H9 (cell line): ENCODE results near the gene MTFMT. TPM values are rescaled to one million over a fixed set of nuclear protein-coding genes. Genes with fewer than 3 reads are reported as not detected.

Source experiments
- DNase-seq: peaks from one replicate; pipeline ENCODE4 v3.0.0-alpha.2; 2017
- H2AFZ ChIP-seq: one replicate; pipeline ENCODE4 v1.6.1; 2013; ENCODE audit warnings: mild to moderate bottlenecking, low read length, control low read depth, moderate library complexity
- H2AK5ac ChIP-seq: 2 replicates; pipeline ENCODE4 v1.6.1; 2013; ENCODE audit warnings: low read length, control low read depth, mixed read lengths; ENCODE audit not compliant: insufficient read length
- H2BK120ac ChIP-seq: one replicate; pipeline ENCODE4 v1.6.1; 2013; ENCODE audit warnings: low read depth, mild to moderate bottlenecking, low read length, control low read depth, inconsistent platforms; ENCODE audit not compliant: poor library complexity, severe bottlenecking
- H2BK12ac ChIP-seq: 2 replicates; pipeline ENCODE4 v1.6.1; 2013; ENCODE audit warnings: low read length, control low read depth, mixed read lengths, low read depth; ENCODE audit not compliant: insufficient read length
- H2BK15ac ChIP-seq: 2 replicates; pipeline ENCODE4 v1.6.1; 2013; ENCODE audit warnings: low read depth, low read length, control low read depth
- H2BK20ac ChIP-seq: one replicate; pipeline ENCODE4 v1.6.1; 2013; ENCODE audit warnings: low read depth, mild to moderate bottlenecking, low read length, control low read depth, inconsistent platforms; ENCODE audit not compliant: poor library complexity, severe bottlenecking
- H2BK5ac ChIP-seq: 2 replicates; pipeline ENCODE4 v1.6.1; 2013; ENCODE audit warnings: low read length, control low read depth, mixed read lengths; ENCODE audit not compliant: insufficient read length
- H3K14ac ChIP-seq: 2 replicates; pipeline ENCODE4 v1.6.1; 2013; ENCODE audit warnings: low read length, control low read depth; ENCODE audit not compliant: insufficient read depth
- H3K18ac ChIP-seq: 2 replicates; pipeline ENCODE4 v1.6.1; 2013; ENCODE audit warnings: low read depth, mild to moderate bottlenecking, mixed read lengths, low read length, control low read depth; ENCODE audit not compliant: insufficient read length
- H3K23ac ChIP-seq: 2 replicates; pipeline ENCODE4 v1.6.1; 2013; ENCODE audit warnings: low read length, control low read depth, mixed read lengths, low read depth; ENCODE audit not compliant: insufficient read length
- H3K23me2 ChIP-seq: 2 replicates; pipeline ENCODE4 v1.6.1; 2013; ENCODE audit warnings: low read depth, mild to moderate bottlenecking, mixed read lengths, low read length, control low read depth; ENCODE audit not compliant: insufficient read length, poor library complexity, severe bottlenecking
- H3K27ac ChIP-seq: 2 replicates; pipeline ENCODE4 v1.5.1; 2013; ENCODE audit warnings: low read length, control low read depth, mixed read lengths, low read depth; ENCODE audit not compliant: insufficient read length
- H3K27me3 ChIP-seq: 2 replicates; pipeline ENCODE4 v1.6.1; 2013; ENCODE audit warnings: low read length, control low read depth, inconsistent platforms; ENCODE audit not compliant: insufficient read depth
- H3K4ac ChIP-seq: 2 replicates; pipeline ENCODE4 v1.6.1; 2013; ENCODE audit warnings: low read depth, mild to moderate bottlenecking, control low read depth, inconsistent platforms, low read length, moderate library complexity
- H3K4me1 ChIP-seq: 2 replicates; pipeline ENCODE4 v1.6.1; 2013; ENCODE audit warnings: low read length, control low read depth, inconsistent platforms; ENCODE audit not compliant: insufficient read depth
- H3K4me2 ChIP-seq: 2 replicates; pipeline ENCODE4 v1.6.1; 2013; ENCODE audit warnings: low read length, control low read depth, mixed read lengths; ENCODE audit not compliant: insufficient read length, insufficient read depth
- H3K56ac ChIP-seq: 2 replicates; pipeline ENCODE4 v1.6.1; 2013; ENCODE audit warnings: low read depth, mild to moderate bottlenecking, mixed read lengths, low read length, control low read depth; ENCODE audit not compliant: insufficient read length
- H3K79me1 ChIP-seq: 2 replicates; pipeline ENCODE4 v1.6.1; 2013; ENCODE audit warnings: low read depth, mild to moderate bottlenecking, moderate library complexity, low read length, control low read depth, inconsistent platforms; ENCODE audit not compliant: insufficient read depth, poor library complexity, severe bottlenecking
- H3K79me2 ChIP-seq: 2 replicates; pipeline ENCODE4 v1.6.1; 2013; ENCODE audit warnings: low read length, control low read depth, inconsistent platforms; ENCODE audit not compliant: insufficient read depth
- H3K9ac ChIP-seq: 2 replicates; pipeline ENCODE4 v1.6.1; 2013; ENCODE audit warnings: low read length, control low read depth, mixed read lengths; ENCODE audit not compliant: insufficient read length; ENCODE audit errors: extremely low read depth
- H3K9me3 ChIP-seq: one replicate; pipeline ENCODE4 v1.6.1; 2013; ENCODE audit warnings: low read depth, low read length, inconsistent platforms; ENCODE audit not compliant: control insufficient read depth
- H3T11ph ChIP-seq: one replicate; pipeline ENCODE4 v1.6.1; 2013; ENCODE audit warnings: mild to moderate bottlenecking, low read length, control low read depth, inconsistent platforms
- H4K20me1 ChIP-seq: one replicate; pipeline ENCODE4 v1.6.1; 2013; ENCODE audit not compliant: control insufficient read depth, insufficient read length, insufficient read depth
- H4K5ac ChIP-seq: 2 replicates; pipeline ENCODE4 v1.6.1; 2013; ENCODE audit warnings: low read depth, mild to moderate bottlenecking, mixed read lengths, low read length, control low read depth; ENCODE audit not compliant: insufficient read length
- H4K8ac ChIP-seq: replicated peaks from 2 replicates; pipeline ENCODE4 v1.6.1; 2013; ENCODE audit warnings: low read length, control low read depth, mixed read lengths, low read depth; ENCODE audit not compliant: insufficient read length
- H4K91ac ChIP-seq: 2 replicates; pipeline ENCODE4 v1.6.1; 2013; ENCODE audit warnings: low read depth, mild to moderate bottlenecking, moderate library complexity, mixed read lengths, low read length, control low read depth; ENCODE audit not compliant: insufficient read length
- H3K27ac Mint-ChIP-seq, 3 experiments: 2 replicates in 2 of 3; 3 replicates in 1 of 3; pipeline ENCODE4 v1.8.0; 2020 to 2021; ENCODE audit warnings: mixed read lengths in 3 of 3, mild to moderate bottlenecking in 1 of 3, moderate library complexity in 1 of 3
- H3K27me3 Mint-ChIP-seq: 2 replicates; pipeline ENCODE4 v1.8.0; 2021; ENCODE audit warnings: low read depth, mild to moderate bottlenecking, moderate library complexity, mixed read lengths
- H3K36me3 Mint-ChIP-seq, 3 experiments: 2 replicates in 2 of 3; 3 replicates in 1 of 3; pipeline ENCODE4 v1.8.0; 2020 to 2021; ENCODE audit warnings: low read depth in 3 of 3, mixed read lengths in 3 of 3; ENCODE audit not compliant: insufficient read depth in 1 of 3
- H3K4me1 Mint-ChIP-seq, 2 experiments: 2 replicates each; pipeline ENCODE4 v1.8.0; 2020; ENCODE audit warnings: mixed read lengths in 2 of 2
- H3K4me3 Mint-ChIP-seq, 2 experiments: 2 replicates in 1 of 2; 3 replicates in 1 of 2; pipeline ENCODE4 v1.8.0; 2020 to 2021; ENCODE audit warnings: mild to moderate bottlenecking in 2 of 2, mixed read lengths in 2 of 2, moderate library complexity in 1 of 2
- H3K9me3 Mint-ChIP-seq, 2 experiments: 2 replicates in 1 of 2; 3 replicates in 1 of 2; pipeline ENCODE4 v1.8.0; 2020; ENCODE audit warnings: mild to moderate bottlenecking in 2 of 2, mixed read lengths in 2 of 2, moderate library complexity in 1 of 2
- CTCF ChIP-seq: fragments of 200-600 bp; sonication (generic); conservative IDR thresholded peaks from 3 replicates; pipeline ENCODE4 v1.8.0; 2021; ENCODE audit warnings: antibody characterized with exemption, mild to moderate bottlenecking
- WGBS: extraction: QIAGEN DNeasy Blood & Tissue Kit; methylation state at CpG from one replicate; pipeline ENCODE4 v1.1.7; 2013; ENCODE audit warnings: missing lambda C conversion rate, low lambda C conversion rate, mixed read lengths; ENCODE audit not compliant: insufficient read length; ENCODE audit errors: extremely low coverage; 5-methylcytosine and 5-hydroxymethylcytosine counted together
- total RNA-seq: library from RNA; stranded (reverse); gene quantifications from 2 replicates; pipeline ENCODE4 v1.2.1, GENCODE V29; 2021

MTFMT gene
- total RNA-seq, 1 experiment from 2014 or later: 16.0 TPM

- Mint-ChIP-seq H3K27ac (no peak overlapping the region), H3K4me3 (no peak overlapping the region), H3K4me1 (no peaks in the 10 kb centered on the region), H3K36me3 (peaks cover 0 to 7% (median 6%) of the 10 kb centered on the region in 3 experiments; a peak in 3 of 7 replicates), H3K27me3 (no peaks in the 10 kb centered on the region), H3K9me3 (no peaks in the 10 kb centered on the region)
- H2BK12ac ChIP-seq: no peak overlapping the region
- no peak overlapping the region for H3K23ac ChIP-seq
- H2BK120ac ChIP-seq: no peak overlapping the region
- H3K23me2 ChIP-seq: no peaks in the 10 kb centered on the region
- H2BK20ac ChIP-seq: no peak overlapping the region
- H3K56ac ChIP-seq: no peak overlapping the region
- H2BK15ac ChIP-seq: no peak overlapping the region
- no peak overlapping the region for H4K5ac ChIP-seq
- H4K91ac ChIP-seq: no peak overlapping the region
- H3K9ac ChIP-seq: no peak overlapping the region
- H3K4ac ChIP-seq: no peak overlapping the region
- no peaks in the 10 kb centered on the region for H3K4me1 ChIP-seq
- no peak overlapping the region for H2AFZ ChIP-seq
- no peak overlapping the region for H3K18ac ChIP-seq
- H2AK5ac ChIP-seq: no peak overlapping the region
- no peak overlapping the region for H3K27ac ChIP-seq
- no peaks in the 10 kb centered on the region for H3K9me3 ChIP-seq
- no peaks in the 10 kb centered on the region for H3K79me1 ChIP-seq
- no peak overlapping the region for H3K4me2 ChIP-seq
- no peak for TF ChIP-seq CTCF
- no peak for DNase-seq
- no peak overlapping the region for H2BK5ac ChIP-seq
- H4K20me1 ChIP-seq: no peaks in the 10 kb centered on the region
- no peak overlapping the region for H4K8ac ChIP-seq
- H3T11ph ChIP-seq: no peak overlapping the region
- no peaks in the 10 kb centered on the region for H3K27me3 ChIP-seq
- H3K14ac ChIP-seq: no peak overlapping the region
- WGBS: no CpG with 5 or more reads among the region's 16 CpGs
- no peaks in the 10 kb centered on the region for H3K79me2 ChIP-seq
Measured at GRCh38 chr15:65058394-65059368, 29.2 kb upstream of the MTFMT start.
